HG03520 (cell line): ENCODE measurements around the gene LAMTOR3.

ENCODE experiments used
- ATAC-seq: cut with Tn5 transposase; IDR thresholded peaks from one replicate; pipeline ENCODE4 v1.9.1; 2021; ENCODE audit warnings: mild to moderate bottlenecking, moderate library complexity; ENCODE audit not compliant: unreplicated experiment

The LAMTOR3 gene

DNA sequence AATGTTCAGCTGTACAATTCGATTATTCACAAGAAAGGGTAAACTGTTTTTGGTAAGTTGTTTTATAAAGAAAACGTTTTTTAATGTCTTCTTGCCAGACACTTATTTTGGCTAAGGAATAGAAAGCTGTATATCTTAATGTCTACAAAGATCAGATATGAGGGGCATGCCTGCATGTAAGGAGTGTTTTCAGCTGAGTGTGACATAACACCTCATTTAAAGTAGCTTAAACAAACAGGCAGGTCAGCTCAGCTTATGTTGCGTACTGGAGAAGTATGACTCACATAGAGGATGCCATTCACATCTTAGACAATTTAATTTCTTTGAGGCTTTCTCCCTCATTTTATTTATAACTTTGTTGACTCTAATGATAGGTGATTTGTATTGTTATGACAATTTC lies 30.4 kb downstream of the LAMTOR3 start:
- ATAC-seq = no peak

DNA sequence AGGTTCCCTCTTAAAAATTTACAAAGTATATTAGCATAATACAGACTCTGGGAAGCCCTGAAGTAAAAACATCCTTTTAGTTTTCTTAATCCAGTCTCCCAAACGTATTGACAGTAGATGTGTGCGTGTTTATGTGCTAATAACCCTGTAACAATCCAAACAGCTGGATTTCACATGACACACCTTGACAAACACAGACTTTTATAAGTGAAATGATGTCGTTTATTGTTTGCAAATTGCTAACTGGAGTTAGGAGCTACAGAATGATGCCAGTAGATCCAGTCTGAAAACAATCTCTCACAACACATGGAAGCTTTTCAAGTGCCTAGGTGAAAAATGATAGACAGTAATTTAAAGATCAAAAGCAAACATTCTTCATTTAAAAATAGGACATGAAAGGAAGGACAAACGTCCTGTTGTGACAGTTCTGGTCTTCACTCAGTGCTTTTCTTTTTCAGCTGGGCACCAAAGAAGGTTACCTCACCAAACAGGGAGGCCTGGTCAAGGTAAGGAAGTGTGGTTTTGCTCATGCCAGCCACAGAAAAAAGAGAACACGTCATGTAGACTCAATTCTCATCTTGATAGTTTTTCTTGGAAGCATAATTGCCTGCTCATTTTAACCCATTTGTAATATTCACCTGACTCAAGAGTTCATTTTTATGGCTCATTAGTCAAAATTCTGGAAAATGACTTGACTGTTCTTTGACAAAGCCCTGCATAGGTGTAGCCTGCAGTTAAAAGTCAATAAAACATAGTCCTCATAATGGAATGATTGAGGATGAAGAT lies 32.9 kb downstream of the LAMTOR3 start:
- ATAC-seq = peak; percentile 49

DNA sequence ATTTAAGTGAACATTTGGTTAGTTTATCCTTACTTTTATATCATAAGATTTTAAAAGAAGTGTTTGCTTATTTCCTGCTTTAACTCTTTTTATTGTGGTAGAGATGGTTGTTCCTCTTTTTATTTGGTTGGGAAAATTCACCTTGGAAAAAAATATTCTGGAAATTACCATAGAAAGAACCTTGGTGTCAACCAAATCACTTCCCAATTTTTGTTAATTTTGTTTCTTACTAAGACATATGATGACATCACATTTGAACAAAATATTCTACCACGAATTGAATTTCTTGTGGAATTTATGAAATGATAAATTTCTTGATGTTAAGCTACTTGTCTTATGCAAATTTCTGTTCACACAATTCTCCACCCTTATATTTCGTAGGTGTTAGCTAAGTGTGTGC lies 33.7 kb downstream of the LAMTOR3 start:
- no peak for ATAC-seq

DNA sequence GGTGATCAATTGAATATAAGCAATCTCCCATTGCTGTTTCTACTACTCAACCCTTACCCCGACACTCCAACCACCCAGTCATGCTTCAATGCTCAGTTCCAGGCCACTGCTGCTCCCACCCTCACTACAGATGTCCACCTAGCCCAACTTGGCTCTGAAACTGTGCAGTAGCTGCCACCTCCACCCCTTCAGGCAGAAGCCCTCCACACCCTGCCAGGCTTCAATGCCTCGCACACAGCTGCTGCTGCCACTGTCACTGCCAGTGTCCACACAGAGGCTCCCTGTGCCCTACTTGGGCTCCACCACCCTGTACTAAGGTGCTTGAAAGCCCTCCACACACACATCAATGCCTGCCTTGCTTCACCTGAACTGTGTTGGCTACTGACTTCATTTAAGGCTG lies 34.6 kb downstream of the LAMTOR3 start:
- ATAC-seq = no peak

DNA sequence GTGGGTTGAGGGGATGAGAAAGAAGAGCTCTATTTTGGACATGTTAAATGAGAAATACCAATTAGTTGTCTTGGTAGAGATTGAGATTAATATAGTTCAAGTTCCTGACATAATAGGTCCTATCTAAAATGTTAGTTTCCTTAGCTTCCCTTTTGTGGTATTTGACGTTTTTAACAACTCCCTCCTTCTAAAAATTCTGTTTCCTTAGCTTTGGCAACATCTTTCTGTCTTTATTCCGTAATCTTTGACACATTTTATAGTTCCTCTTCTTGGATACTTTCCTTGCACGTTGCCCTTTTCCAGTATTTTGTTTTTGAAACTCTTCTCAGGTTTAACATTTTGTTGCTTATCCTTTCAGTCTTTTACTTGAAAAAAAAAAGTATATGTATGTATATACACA lies 36.9 kb downstream of the LAMTOR3 start:
- no peak for ATAC-seq

DNA sequence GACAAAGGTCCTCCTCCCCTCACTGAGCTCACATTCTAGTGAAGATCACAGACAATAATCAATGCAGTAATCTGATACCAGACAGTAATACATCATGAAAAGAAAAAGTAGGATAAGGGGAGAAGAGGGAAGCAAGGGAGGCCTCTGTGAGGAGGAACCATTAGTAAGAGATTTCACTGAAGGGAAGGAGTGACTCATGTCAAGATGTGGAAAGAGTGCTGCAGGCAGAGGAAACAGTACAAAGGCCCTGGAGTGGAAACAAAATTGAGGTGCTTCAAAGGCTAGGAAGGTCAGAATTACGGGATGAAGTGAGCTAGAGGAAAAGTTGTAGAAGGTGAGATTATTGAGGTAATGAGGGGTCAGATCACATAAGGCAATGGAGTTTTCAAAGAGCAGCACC lies 38.1 kb downstream of the LAMTOR3 start:
- ATAC-seq = peak; percentile 3

DNA sequence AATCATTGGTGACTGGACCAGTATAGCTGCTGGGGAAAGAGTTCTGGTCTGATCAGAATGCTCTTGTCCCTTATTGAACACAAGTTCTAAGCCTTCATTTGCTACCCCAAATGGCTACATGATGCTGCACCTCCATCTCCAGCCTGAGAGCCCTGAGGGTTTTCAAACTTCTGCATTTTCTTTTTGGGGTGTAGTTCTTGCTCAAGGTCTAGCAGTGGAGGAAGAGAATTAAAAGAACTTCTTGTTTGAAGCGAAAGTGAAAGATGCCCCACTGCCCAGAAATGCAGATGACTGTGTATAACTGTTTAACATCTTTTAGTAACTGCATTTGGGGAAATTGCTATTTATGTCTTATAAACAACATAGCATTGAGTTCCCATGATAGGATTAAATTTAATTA lies 38.5 kb downstream of the LAMTOR3 start:
- peak; percentile 38 for ATAC-seq

DNA sequence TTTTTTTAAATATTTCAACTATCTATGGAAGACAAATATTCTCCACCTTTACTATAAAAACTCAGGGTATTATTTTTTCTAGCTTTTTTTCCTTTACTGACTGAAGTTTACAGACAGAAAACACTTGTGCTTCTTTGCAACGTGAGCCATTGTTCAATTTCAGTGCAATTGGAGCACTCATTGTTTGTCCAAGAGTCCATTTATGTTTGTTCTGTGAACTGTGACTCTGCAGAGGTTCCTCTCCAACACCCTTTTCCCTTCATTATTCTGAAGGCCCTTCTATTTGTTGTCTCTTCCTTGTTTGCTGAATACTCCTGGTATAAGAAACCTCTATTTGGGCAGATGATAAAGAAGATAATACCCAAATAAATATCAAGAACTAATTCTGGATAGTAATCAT lies 40.2 kb downstream of the LAMTOR3 start:
- no peak for ATAC-seq

DNA sequence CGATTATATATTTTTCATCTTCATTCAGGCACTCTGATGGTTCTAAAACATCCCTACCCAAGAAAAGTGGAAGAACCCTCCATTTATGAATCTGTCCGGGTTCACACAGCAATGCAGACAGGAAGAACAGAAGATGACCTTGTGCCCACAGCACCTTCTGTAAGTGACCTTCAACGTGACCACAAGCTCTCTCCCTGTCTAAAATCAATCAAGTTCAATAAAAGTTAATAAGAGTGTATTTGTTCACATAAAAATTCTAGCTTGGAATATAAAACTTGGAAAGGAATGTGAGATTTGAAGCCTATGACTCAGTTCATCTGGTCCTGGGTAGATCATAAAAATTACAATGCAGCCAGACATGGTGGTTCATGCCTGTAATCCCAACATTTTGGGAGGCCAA lies 41.0 kb downstream of the LAMTOR3 start:
- no peak for ATAC-seq

DNA sequence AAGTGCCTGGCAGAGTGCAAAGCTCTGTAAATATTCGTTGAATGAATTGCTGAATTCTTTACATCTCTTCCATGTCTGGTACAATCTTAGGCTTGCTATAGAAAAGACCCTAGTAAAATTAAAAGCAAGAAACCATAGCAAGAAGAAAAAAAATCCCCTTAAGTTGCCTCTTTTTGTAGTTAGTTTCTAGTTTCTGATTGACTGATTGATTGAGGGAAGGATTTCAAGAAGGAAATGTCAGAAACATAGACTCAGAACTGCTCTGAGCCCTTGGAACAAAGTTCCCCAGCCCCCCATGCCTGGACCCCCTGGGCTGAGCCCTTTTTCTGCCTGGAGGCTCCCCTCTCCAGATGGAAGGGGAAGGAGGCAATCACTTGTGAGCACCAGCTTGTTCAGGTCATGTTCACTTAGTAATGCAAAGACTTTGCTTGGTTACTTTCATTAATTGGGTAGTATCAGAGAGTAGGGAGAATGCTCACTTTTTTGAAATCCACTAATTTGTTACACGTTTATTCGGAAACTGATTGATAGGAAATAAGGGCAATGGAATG lies 42.0 kb downstream of the LAMTOR3 start:
- ATAC-seq = no peak

DNA sequence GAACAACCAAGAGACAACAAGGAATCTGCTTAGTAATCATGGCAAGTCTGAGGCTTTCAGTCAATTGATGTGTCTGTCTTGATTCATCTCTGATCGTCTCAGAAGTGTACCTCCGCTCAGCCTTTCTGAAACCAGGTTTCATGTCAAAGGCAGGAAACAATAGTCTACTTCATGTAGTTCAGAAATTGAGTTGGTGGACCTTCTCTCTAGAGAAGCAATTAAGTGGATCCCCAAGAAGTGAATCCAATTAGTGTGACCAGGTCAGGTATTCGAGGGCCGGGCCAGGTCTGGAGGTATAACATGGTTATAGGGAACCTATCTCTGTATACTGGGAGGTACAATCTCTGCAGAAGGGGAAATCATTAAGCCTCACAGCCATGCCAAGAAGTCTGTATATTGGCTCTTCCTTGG lies 45.6 kb downstream of the LAMTOR3 start:
- peak; percentile 38 for ATAC-seq

DNA sequence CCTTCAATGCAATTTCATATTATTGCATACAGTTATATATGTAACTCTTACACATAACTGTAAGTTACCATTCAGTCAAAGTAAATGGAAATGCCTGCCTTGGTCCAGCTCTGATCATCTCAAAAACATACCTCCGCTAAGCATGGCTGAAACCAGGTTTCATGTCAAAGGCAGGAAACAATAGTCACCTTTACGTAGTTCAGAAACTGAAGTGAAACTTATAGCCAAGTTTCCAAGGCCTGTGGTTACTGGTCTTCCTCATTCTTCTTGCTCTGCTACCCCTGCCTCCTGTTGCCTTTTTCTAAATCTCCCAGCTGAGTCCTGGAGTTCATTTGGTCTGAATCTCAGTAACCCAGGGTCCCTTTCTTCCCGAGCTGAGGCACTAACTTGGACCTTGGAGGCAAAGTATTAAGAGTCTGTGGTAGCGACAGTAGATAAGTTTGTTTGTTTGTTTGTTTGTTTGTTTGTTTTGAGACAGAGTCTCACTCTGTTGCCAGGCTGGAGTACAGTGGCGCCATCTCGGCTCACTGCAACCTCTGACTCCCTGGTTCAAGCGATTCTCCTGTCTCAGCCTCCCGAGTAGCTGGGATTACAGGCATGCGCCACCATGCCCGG lies 46.8 kb downstream of the LAMTOR3 start:
- ATAC-seq = peak; percentile 52

DNA sequence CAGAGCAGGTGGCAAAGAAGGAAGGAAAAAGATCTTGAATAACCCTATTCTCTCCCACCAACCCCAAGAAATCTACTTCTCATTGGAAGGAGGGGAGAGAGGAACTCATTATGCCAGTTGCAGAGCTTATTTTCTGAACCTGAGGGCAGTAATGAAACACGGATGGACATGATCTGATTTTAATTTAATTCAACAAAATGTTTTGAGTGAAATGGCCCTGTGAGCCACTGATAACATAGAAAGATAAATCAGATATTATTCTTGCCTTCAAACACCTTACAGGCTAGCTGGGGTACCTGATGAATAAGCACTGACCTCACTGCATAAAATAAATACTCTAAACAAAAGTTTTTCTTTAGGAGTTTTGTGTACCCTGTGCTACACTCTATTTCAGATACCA lies 47.3 kb downstream of the LAMTOR3 start:
- no peak for ATAC-seq

DNA sequence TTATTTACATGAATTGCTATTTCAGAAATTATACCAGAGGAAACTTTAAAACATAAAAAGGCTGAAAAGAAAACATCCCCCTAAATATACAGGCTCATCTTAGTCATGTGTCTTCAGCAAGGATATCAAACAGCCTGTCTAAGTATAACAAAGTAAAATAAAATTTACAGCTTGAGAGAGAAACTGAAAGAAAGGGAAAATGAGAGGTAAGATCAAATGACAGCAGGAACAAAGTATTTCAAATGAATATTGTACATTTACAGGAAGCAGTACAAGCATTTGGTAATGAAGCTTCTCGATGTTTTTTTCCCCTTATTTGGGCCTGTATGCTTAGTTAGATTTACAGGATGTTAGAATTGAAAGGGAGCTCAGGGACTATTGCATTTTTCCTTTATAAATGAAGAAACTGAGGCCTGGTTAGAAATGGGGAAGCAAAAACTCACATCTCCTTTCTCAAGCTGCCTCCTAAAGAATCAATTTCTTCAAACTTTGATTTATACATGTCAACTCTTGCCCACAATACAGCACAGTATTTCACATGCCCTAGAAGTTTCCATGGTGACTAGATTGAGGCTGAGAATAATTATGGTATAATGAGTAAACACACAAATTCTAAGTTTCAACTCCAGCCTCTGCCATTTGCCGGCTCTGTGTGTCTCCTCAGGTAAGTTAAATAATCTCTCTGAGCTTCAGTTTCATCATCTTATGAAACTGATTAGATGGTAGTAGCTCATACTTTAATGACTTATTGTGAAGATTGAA lies 48.3 kb downstream of the LAMTOR3 start:
- no peak for ATAC-seq

DNA sequence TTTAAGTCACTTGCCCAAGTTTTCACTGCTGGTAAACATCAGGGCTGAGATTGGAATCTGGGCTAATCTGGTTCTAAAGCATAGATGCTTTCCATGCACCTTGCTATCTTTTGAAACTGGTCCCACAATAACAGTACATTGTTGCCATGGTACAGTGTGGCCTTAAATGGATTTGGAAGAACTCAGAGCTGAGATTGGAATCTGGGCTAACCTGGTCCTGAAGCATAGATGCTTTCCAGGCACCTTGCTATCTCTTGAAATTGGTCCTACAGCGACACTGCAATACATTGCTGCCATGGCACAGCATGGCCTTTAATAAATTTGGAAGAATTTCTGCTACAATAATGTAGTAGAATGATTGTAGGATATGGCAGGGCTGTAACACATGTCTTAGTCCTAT lies 49.0 kb downstream of the LAMTOR3 start:
- no peak for ATAC-seq

DNA sequence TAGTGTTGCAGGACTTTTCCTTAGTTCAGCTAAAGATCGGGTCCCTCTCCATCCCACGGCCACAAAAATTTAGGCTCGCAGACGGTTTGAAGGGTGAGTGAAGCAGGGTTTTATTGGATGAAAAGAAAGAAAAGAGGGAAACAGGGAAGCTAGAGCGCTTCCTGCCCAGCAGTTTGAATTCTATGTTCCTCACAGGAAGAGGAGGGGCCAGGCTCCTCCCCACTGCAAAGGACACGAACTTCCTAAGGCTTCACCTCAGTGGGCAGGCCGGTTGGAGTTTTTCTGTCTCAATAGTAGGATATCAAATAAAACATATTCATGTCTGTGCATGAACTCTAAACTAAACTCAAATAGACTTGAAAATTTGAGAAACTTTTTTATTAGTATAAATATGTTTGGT lies 50.2 kb downstream of the LAMTOR3 start:
- no peak for ATAC-seq

DNA sequence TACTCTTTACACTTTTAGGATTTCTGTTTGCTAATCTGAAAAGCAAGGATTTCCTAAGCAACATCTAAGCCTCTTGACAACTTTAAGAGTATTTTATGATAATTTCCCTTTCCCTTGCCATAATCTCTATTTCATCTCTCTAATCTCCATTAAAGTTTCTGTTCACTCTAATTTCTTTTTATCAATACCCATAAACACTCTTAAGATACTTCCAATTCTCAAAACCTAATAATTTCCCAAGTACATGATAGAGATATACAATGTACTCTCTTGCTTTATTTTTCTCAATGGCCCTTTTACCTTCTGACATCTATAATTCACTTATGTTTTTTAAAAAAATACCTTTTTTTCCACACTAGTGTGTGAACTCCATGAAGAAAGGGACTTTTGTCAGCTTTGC lies 50.8 kb downstream of the LAMTOR3 start:
- ATAC-seq = no peak

DNA sequence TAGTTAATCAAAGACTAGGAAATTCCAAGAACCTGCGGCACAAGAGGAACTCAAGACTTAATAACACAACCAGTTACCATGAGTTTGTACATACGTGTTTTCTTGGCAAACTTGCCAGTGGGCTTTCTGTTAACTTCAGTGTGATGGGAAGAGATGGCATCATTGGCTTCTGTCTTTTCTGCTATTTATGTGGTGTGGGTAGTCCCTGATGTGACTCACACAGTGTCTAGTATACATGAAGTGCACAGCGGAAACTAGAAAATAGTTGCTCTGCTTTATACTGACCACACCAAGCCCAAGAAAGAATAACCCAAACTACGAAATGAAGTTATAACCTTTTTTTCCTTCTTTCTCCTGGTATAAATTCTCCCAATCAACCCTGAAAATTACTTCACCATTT lies 53.1 kb downstream of the LAMTOR3 start:
- no peak for ATAC-seq

DNA sequence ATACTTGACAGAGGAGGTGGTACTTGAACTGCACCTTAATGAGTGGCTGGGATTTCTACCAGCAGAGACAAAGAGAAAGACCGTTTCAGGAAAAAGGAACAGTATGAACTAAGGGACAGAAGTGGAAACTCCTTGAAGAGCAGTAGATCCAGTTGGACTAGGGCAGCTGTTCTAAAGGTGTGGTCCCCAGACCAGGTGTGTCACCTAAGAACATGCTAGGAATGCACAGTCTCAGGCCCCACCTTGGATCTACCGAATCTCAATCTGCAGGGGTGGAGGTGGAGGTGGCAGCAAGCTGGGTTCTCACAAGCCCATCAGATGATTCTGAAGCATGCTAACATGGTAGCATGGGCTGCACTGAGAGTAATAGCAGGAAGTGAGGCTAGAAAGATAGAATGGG lies 55.3 kb downstream of the LAMTOR3 start:
- ATAC-seq = no peak

DNA sequence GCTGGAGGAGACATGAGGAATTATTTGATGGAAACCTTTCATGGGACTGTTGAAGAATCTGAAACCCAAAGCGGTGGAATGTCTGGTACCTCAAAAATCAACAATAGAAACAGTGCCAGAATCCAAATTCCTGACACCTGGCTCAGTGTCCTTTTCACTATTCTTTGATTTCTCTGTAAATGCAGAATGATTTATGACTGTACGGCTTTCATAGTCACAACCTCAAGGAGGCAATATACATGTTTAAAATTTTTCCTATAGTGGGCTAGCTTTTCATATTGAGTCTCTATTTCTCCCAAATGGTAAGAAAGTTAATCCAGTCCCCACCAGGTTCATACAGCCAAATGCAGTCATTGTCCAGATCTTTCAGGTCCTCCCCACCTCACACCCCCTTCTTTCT lies 58.3 kb downstream of the LAMTOR3 start:
- ATAC-seq = no peak

DNA sequence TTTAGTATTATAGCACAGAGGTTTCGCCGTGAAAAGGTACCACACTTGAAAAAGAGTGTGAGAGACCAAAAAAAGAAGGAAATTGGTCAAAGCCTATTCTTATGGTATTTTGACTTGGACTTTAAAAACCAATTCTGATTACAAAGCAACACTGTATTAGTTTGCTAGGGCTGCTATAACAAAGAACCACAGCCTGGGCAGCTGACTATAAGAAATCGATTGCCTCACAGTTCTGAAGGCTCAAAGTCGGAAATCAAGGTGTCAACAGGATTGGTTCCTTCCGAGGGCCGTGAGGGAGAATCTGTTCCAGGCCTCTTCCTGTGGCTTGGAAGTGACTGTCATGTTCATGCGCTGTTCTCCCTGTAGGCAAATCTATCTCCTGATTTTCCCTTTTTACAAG lies 59.7 kb downstream of the LAMTOR3 start:
- ATAC-seq = no peak

DNA sequence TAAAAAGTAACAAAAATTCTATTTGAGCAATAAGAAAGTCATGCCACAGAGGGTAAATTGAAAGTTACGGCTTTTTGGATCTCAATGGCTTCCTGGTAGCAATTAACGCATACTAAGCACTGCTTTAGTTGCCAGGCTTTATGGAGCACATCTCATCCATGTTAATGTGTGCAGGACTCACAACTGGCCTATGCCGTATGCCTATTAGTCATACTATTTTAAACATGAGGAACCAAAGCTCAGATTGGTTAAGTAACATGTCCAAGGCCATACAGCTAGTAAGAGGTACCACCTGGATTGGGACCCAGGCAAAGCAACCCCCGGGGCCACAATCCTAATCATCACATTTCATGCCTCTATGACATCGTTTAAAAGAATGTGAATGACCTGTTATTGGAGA lies 60.5 kb downstream of the LAMTOR3 start:
- ATAC-seq = no peak
